GM12878 (cell line): ENCODE results near the gene TAS2R9.

ENCODE experiments used
- ASH2L ChIP-seq: fragments of 300-600, 200-600 bp; sonication (generic); IDR thresholded peaks from 2 replicates; pipeline ENCODE4 v1.6.1; 2017; ENCODE audit warnings: low read depth, mild to moderate bottlenecking, borderline replicate concordance
- EZH2 ChIP-seq: IDR thresholded peaks from 2 replicates; pipeline ENCODE4 v1.6.1; 2012; ENCODE audit warnings: low read depth, mild to moderate bottlenecking, control low read depth, inconsistent platforms, low read length, borderline replicate concordance; ENCODE audit not compliant: control insufficient read depth
- HCFC1 ChIP-seq: fragments of 150-350 bp; IDR thresholded peaks from 2 replicates; pipeline ENCODE4 v1.6.1; 2014; ENCODE audit warnings: low read length
- LARP7 ChIP-seq: fragments of 450-650 bp; IDR thresholded peaks from 2 replicates; pipeline ENCODE4 v1.6.1; 2017; ENCODE audit warnings: mild to moderate bottlenecking
- POLR2A ChIP-seq: IDR thresholded peaks from 2 replicates; pipeline ENCODE4 v1.6.1; 2011; ENCODE audit warnings: low read depth, mild to moderate bottlenecking, low read length
- RAD21 ChIP-seq: IDR thresholded peaks from 2 replicates; pipeline ENCODE4 v1.6.1; 2011; ENCODE audit warnings: mild to moderate bottlenecking, low read depth, low read length, moderate library complexity; ENCODE audit not compliant: insufficient read depth
- SIN3A ChIP-seq: IDR thresholded peaks from 2 replicates; pipeline ENCODE4 v1.6.1; 2012; ENCODE audit warnings: low read depth, low read length, improper control_type of control experiment
- TAF1 ChIP-seq: IDR thresholded peaks from 2 replicates; pipeline ENCODE4 v1.6.1; 2011; ENCODE audit warnings: mild to moderate bottlenecking, low read depth, low read length, borderline replicate concordance
- TBL1XR1 ChIP-seq: IDR thresholded peaks from 2 replicates; pipeline ENCODE4 v1.6.1; 2012; ENCODE audit warnings: low read depth, low read length, improper control_type of control experiment
- ZNF274 ChIP-seq: IDR thresholded peaks from one replicate; pipeline ENCODE4 v1.8.0; 2011; ENCODE audit not compliant: insufficient read length, insufficient read depth
- TF ChIP-seq, protein P1 (sequence below), 3 experiments: IDR thresholded peaks in 2 of 3; conservative IDR thresholded peaks in 1 of 3; 2 replicates each; pipeline ENCODE4 v1.5.1; 2011; ENCODE audit warnings: low read depth in 3 of 3, low read length in 3 of 3, mild to moderate bottlenecking in 3 of 3, control low read depth in 2 of 3, moderate library complexity in 2 of 3, inconsistent platforms in 1 of 3, mixed read lengths in 1 of 3; ENCODE audit not compliant: control insufficient read depth in 2 of 3, insufficient read depth in 1 of 3; ENCODE audit errors: extremely low read depth in 1 of 3
- TF ChIP-seq, protein P2 (sequence below): IDR thresholded peaks from 2 replicates; pipeline ENCODE4 v1.6.1; 2012; ENCODE audit warnings: mild to moderate bottlenecking, low read depth, low read length

DNA sequence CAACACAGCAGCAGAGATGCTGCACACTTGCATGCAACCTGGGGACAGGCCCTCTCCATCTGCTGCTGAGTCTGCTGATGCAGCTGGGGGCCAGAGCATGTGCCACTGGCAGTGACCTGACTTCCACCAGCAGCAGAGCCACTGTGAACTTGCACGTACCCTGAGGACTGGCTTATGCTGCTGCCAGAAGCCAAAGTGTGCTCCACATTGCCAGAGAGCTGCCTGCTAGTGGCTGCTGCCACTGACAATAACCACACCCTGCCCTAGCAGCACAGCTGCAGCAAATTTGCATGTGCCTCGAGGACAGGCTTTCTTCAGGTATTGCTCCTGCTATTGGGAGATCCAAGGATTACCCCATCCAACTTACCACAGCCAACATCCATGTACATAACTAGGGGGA lies 43.8 kb upstream of the TAS2R9 start:
- no peak for TF ChIP-seq TAF1
- no peak for TF ChIP-seq LARP7
- TF ChIP-seq HCFC1, result no peak
- TF ChIP-seq SIN3A, result no peak
- no peak for TF ChIP-seq ASH2L
- no peak for TF ChIP-seq EZH2
- TF ChIP-seq TBL1XR1, result no peak
- TF ChIP-seq, protein P1, sequence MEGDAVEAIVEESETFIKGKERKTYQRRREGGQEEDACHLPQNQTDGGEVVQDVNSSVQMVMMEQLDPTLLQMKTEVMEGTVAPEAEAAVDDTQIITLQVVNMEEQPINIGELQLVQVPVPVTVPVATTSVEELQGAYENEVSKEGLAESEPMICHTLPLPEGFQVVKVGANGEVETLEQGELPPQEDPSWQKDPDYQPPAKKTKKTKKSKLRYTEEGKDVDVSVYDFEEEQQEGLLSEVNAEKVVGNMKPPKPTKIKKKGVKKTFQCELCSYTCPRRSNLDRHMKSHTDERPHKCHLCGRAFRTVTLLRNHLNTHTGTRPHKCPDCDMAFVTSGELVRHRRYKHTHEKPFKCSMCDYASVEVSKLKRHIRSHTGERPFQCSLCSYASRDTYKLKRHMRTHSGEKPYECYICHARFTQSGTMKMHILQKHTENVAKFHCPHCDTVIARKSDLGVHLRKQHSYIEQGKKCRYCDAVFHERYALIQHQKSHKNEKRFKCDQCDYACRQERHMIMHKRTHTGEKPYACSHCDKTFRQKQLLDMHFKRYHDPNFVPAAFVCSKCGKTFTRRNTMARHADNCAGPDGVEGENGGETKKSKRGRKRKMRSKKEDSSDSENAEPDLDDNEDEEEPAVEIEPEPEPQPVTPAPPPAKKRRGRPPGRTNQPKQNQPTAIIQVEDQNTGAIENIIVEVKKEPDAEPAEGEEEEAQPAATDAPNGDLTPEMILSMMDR (IDR thresholded peaks at IDR 0.05 in 2 of 3, conservative IDR thresholded peaks at IDR 0.05 in 1 of 3; ENCODE audit: control insufficient read depth in 2 of 3, extremely low read depth in 1 of 3, insufficient read depth in 1 of 3, low read depth in 3 of 3, low read length in 3 of 3), result no peak
- TF ChIP-seq POLR2A, result no peak
- TF ChIP-seq ZNF274, result no peak
- TF ChIP-seq RAD21, result no peak
- TF ChIP-seq, protein P2, sequence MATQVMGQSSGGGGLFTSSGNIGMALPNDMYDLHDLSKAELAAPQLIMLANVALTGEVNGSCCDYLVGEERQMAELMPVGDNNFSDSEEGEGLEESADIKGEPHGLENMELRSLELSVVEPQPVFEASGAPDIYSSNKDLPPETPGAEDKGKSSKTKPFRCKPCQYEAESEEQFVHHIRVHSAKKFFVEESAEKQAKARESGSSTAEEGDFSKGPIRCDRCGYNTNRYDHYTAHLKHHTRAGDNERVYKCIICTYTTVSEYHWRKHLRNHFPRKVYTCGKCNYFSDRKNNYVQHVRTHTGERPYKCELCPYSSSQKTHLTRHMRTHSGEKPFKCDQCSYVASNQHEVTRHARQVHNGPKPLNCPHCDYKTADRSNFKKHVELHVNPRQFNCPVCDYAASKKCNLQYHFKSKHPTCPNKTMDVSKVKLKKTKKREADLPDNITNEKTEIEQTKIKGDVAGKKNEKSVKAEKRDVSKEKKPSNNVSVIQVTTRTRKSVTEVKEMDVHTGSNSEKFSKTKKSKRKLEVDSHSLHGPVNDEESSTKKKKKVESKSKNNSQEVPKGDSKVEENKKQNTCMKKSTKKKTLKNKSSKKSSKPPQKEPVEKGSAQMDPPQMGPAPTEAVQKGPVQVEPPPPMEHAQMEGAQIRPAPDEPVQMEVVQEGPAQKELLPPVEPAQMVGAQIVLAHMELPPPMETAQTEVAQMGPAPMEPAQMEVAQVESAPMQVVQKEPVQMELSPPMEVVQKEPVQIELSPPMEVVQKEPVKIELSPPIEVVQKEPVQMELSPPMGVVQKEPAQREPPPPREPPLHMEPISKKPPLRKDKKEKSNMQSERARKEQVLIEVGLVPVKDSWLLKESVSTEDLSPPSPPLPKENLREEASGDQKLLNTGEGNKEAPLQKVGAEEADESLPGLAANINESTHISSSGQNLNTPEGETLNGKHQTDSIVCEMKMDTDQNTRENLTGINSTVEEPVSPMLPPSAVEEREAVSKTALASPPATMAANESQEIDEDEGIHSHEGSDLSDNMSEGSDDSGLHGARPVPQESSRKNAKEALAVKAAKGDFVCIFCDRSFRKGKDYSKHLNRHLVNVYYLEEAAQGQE, result no peak
